HG03175 (cell line): Measurements from ENCODE around the gene STX12.
"Not testable (repeated sequence)": the region's sequence is repeated elsewhere in the genome, so short reads cannot be mapped to it uniquely, and the experiment has no call there.

ENCODE experiments used
- ATAC-seq: cut with Tn5 transposase; IDR thresholded peaks from one replicate; pipeline ENCODE4 v1.9.1; 2021; ENCODE audit warnings: mild to moderate bottlenecking, moderate library complexity; ENCODE audit not compliant: unreplicated experiment

The STX12 gene

DNA sequence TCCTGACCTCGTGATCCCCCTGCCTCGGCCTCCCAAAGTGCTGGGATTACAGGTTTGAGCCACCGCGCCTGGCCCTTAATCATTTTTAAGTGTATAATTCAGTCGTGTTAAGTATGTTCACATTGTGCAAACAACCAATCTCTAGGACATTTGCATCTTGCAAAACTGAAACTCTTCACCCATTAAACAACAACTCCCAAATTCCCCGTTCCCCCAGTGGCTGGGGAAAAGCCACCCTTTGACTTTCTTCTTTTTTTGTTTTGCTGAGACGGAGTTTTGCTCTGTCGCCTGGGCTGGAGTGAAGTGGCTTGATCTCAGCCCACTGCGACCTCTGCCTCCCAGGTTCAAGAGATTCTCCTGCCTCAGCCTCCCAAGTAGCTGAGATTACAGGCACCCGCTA is 92.8 kb downstream of the STX12 start:
- no peak for ATAC-seq

DNA sequence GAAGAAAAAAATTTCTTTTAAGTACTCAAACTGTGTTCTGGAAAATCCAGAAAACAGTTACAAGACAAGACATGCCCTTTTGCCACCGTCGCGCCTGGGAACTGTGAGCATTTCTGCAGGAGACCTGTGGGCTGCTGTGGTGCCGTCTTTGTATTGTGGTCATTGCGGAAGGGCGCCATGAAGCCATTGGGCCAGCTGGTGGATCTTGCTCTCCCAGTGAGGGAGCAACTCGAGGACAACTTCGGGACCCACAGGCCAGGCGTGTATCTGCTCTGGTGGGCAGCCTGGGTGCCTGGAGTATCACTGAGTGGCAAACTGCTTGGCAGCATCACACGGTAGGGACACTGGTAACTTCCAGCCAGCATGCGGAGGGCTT is 95.5 kb downstream of the STX12 start:
- ATAC-seq = no peak

DNA sequence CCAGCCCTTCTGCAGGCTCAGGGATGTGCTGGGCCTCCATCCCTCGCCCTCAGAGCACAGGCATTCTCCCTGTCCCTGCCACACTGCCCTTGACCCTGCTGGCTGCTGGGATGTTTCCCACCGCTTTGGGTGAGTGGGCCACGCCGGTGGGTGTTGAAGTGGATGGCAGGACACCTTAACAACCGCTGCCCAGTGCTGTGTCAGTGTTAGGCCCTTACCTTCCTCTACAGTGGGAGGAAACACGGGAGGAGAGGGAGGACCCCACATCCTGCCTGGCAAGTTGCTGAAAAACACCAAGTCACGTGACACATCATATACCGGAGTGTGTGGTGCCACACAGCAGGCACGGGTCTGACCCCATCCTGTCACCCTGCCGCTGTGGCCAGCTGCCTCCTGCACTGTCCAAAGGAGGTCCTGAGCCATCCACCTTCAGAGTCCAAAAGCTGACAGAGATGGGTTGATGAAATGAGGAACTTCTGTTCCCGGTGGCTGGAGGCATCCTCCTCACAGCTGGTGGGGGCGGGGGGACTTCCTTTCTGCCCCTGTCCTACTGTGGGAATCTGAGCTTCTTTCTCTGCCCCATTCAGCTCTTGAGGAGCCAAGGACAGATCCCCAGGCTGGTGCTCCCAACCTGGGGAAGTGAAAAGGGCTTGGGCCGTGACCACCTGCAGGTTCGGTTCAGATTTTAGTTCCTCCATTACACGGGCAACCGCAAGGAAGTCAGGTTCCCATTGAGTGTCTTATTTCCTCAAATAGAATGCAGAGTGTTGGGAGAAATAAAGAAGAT is 96.1 kb downstream of the STX12 start:
- peak; percentile 41 for ATAC-seq

DNA sequence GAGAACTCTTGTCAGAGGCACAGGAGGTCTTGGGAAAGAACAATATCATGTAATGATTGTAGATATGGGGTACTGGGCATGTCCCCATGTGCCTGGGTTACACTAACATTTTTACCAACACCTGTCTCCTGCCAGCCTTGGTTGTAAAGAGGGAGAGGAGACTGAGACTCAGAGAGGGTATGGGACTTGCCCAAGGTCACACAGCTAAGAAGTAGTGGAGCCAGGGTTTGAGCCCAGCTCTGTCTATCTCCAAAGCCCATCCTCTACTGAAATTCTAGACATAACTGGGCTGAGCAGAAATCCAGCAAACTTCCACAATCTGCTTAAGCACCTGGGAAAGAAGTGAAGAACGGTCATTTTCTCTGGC is 96.7 kb downstream of the STX12 start:
- no peak for ATAC-seq

DNA sequence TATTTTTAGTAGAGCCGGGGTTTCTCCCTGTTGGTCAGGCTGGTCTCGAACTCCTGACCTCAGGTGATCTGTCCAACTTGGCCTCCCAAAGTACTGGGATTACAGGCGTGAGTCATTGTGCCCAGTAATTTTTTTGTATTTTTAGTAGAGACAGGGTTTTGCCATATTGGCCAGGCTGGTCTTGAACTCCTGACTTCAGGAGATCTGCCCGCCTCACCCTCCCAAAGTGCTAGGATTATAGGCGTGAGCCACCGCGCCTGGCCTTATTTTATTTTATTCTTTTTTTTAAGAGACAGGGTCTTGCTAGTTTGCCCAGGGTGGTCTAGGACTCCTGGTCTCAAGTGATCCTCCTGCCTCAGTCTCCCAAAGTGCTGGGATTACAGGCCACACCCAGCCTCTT is 98.1 kb downstream of the STX12 start:
- not testable (repeated sequence) for ATAC-seq

DNA sequence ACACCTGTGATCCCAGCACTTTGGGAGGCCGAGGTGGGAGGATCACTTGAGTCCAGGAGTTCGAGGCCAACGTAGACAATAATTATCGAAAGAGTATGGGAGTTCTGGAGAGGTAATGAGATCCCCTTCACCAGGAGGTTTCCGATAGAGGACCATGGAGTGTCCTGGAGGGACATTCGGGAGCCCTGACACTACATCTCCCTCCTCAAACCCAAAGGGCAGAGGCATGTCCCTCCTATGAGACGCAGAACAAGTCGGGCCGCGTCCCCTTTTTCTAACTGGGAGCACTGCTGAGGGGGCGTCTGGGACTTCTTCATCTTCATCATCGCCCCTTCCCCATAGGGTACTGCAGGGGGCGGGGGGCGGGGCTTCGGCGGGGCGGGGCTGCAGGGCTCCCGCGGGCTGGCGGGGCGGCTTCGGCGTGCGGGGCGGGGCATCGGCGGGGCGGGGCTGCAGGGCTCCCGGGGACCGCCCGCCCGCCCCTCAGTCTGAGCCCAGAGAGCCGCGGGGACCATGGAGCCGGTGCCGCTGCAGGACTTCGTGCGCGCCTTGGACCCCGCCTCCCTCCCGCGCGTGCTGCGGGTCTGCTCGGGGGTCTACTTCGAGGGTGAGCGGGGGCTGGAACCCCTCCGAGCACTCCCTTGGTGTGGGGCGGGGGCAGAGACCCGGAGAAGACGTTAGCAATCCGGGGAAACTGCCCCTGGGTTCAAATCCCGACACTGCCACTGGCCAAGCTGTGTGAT is 99.2 kb downstream of the STX12 start, which contains the start of gene THEMIS2:
Gene THEMIS2 (plus strand): TSS at position 486 of the 743 bp plus-strand sequence. CDS start 28 bp downstream, at position 514.
- peak; percentile 28 for ATAC-seq

DNA sequence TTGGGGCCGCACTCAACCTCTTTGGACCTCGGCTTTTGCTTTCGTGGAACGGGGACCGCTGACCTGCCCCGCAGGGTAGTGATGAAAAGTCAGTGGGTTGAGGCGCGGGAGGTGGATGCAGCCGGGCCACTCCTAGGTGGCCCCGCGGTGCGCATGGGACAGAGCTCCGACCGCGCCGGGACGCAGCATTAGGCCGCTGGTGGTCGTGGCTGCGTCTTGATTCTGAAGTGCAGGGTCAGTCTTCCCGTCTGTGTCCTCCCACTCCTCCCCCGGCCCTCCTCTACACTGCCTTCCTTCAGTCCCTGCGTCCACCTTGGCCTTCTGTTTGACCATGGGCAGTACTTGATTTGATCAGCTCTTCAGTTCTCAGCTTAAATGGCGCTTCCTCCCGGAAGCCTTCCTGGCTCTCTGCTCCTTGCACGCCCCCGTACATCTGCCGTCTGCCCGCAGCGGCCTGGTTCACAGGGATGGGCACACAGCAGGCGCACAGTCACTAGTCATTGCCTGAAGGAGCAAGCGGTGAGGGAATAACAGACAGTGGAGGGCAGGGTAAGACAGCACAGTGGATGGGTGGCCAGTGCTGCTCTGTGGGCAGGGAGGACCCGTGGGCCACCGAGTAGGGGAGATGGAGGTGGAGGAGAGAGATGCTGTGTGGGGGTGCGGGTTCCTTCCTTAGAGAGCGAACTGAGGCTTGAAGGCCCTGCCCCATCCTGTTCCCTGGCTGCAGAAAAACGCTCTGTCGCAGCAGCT is 100.0 kb downstream of the STX12 start:
- no peak for ATAC-seq

DNA sequence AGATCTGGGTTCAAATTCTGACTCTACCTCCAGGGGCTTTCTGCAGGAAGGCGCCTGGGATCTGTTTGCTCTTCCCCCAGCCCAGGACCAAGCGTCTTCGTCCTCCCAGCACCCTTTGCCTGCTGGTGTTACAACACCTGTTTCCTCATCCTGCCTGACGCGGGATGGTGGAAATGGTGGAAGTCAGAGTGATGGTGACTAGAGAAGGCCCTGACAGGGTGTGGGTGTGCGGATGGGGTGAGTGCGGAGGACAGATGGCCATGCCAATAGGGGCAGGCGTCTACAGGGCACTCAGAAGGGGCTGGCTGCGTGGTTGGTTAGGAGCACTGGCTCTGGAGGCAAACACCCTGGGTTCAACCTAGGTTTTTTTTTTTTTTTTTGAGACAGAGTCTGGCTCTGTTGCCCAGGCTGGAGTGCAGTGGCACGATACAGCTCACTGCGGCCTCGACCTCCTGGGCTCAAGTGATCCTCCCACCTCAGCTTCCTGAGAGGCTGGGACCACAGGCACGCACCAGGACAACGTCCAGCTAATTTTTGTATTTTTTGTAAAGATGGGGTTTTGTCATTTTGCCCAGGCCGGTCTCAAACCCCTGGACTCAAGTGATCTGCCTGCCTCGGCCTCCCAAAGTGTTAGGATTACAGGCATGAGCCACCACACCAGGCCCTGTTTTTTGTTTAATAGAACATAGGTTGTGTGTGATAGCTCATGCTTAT is 100.8 kb downstream of the STX12 start:
- ATAC-seq = no peak
